Natural killer cell (primary cell): ENCODE results near the gene DEPDC1B. TPM values are rescaled to one million over a fixed set of nuclear protein-coding genes. Genes with fewer than 3 reads are reported as not detected.

Experiments
- ATAC-seq, 3 donors: fragments of 150-1000 bp in 2 of 3; fragments of 200-7000 bp in 1 of 3; cut with Tn5 transposase; 1 replicate in 1 of 3; 2 replicates in 2 of 3; pipeline ENCODE4 v1.10.0; 2021; ENCODE audit warnings: mild to moderate bottlenecking in 2 of 3, moderate library complexity in 2 of 3
- DNase-seq, 2 donors: peaks; one replicate each; pipeline versions ENCODE4 v3.0.0 to v3.0.0-alpha.2; 2013 to 2021; ENCODE audit warnings: mixed read lengths in 1 of 2
- H3K27ac ChIP-seq: one replicate; pipeline ENCODE4 v1.5.1; 2013; ENCODE audit warnings: mild to moderate bottlenecking, low read length
- H3K27me3 ChIP-seq: one replicate; pipeline ENCODE4 v1.6.1; 2013; ENCODE audit warnings: low read length; ENCODE audit not compliant: control insufficient read depth, insufficient read depth
- H3K36me3 ChIP-seq: one replicate; pipeline ENCODE4 v1.6.1; 2013; ENCODE audit warnings: low read length; ENCODE audit not compliant: control insufficient read depth, insufficient read depth
- H3K4me1 ChIP-seq: one replicate; pipeline ENCODE4 v1.6.1; 2013; ENCODE audit warnings: low read length; ENCODE audit not compliant: control insufficient read depth, insufficient read depth
- H3K4me3 ChIP-seq: one replicate; pipeline ENCODE4 v1.5.1; 2013; ENCODE audit warnings: low read length
- H3K9me3 ChIP-seq: one replicate; pipeline ENCODE4 v1.6.1; 2013; ENCODE audit warnings: low read length; ENCODE audit not compliant: control insufficient read depth, insufficient read depth
- H3K27ac Mint-ChIP-seq, 2 donors: one replicate each; pipeline ENCODE4 v1.8.0; 2022; ENCODE audit warnings: mild to moderate bottlenecking in 2 of 2, mixed read lengths in 2 of 2, moderate library complexity in 1 of 2
- H3K27me3 Mint-ChIP-seq, 2 donors: one replicate each; pipeline ENCODE4 v1.8.0; 2022; ENCODE audit warnings: low read depth in 2 of 2, mixed read lengths in 2 of 2
- H3K36me3 Mint-ChIP-seq: one replicate; pipeline ENCODE4 v1.8.0; 2022; ENCODE audit warnings: mixed read lengths
- H3K4me1 Mint-ChIP-seq, 2 donors: one replicate each; pipeline ENCODE4 v1.8.0; 2022; ENCODE audit warnings: mixed read lengths in 2 of 2
- H3K4me3 Mint-ChIP-seq: one replicate; pipeline ENCODE4 v1.8.0; 2022; ENCODE audit warnings: mild to moderate bottlenecking, moderate library complexity, mixed read lengths
- H3K9me3 Mint-ChIP-seq, 2 donors: one replicate each; pipeline ENCODE4 v1.8.0; 2022; ENCODE audit warnings: mixed read lengths in 2 of 2
- WGBS: methylation state at CpG from one replicate; pipeline ENCODE4 v1.1.7; 2013; ENCODE audit warnings: missing lambda C conversion rate; ENCODE audit not compliant: insufficient coverage; 5-methylcytosine and 5-hydroxymethylcytosine counted together
- intact Hi-C: fragments of 100-400 bp; cut with micrococcal nuclease; formaldehyde crosslinking; loops from one replicate; pipeline ENCODE4 v1.14.2; 2022
- total RNA-seq, 4 donors: library from RNA; stranded (reverse); fragments of 120-200 nt in 1 of 4; gene quantifications; one replicate each; pipeline versions ENCODE4 v1.2.3 to v1.2.4, GENCODE V29; 2013 to 2022
- TF ChIP-seq, protein P1 (sequence below): fragments of 200-600 bp; IDR thresholded peaks from one replicate; pipeline ENCODE4 v1.8.0; 2022; ENCODE audit warnings: antibody characterized with exemption

DEPDC1B gene
- total RNA-seq, 3 donors from 2014 or later (not counting 1 experiment from before 2014, with no cell fraction given), result 1.2 to 1.3 (median 1.2) TPM

DNA sequence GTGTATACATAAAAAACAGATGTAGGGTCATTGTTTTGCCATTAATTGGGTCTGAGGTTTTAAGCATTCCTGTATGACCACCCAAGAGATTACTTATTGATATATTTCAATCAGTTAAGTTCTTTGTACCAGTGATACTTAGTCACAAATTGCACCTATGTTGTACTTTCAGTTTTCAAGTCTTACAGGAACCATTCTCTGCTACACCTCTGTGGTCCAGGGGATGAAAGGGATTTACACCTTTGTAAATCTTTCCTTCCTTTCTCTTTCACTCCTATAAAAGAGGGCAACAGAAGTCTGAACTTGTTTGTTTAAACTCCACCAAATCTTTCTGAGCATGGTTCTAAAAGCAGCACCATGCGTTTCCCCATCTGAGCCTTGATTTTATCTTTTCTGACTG is 86.1 kb downstream of the DEPDC1B start:
- Histone ChIP-seq H3K27ac (no peak overlapping the region), H3K27me3 (no peaks in the 10 kb centered on the region), H3K36me3 (no peaks in the 10 kb centered on the region), H3K4me1 (no peaks in the 10 kb centered on the region), H3K9me3 (no peaks in the 10 kb centered on the region), H3K4me3 (no peak overlapping the region)
- no peak for DNase-seq
- Mint-ChIP-seq H3K9me3 (peaks cover 6 to 7% of the 10 kb centered on the region in 2 donors), H3K4me3 (no peak overlapping the region), H3K27me3 (no peaks in the 10 kb centered on the region), H3K36me3 (no peaks in the 10 kb centered on the region), H3K4me1 (no peaks in the 10 kb centered on the region), H3K27ac (no peak overlapping the region)
- TF ChIP-seq, protein P1, sequence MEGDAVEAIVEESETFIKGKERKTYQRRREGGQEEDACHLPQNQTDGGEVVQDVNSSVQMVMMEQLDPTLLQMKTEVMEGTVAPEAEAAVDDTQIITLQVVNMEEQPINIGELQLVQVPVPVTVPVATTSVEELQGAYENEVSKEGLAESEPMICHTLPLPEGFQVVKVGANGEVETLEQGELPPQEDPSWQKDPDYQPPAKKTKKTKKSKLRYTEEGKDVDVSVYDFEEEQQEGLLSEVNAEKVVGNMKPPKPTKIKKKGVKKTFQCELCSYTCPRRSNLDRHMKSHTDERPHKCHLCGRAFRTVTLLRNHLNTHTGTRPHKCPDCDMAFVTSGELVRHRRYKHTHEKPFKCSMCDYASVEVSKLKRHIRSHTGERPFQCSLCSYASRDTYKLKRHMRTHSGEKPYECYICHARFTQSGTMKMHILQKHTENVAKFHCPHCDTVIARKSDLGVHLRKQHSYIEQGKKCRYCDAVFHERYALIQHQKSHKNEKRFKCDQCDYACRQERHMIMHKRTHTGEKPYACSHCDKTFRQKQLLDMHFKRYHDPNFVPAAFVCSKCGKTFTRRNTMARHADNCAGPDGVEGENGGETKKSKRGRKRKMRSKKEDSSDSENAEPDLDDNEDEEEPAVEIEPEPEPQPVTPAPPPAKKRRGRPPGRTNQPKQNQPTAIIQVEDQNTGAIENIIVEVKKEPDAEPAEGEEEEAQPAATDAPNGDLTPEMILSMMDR, result no peak
- 50% methylated on average over 1 of the region's 1 CpG for WGBS
- intact Hi-C loops, result no loop called here
- ATAC-seq, result no peak

GRCh38 chr5:60611099-60611740 is 88.7 kb downstream of the DEPDC1B start:
- DNase-seq, result no peak
- H3K4me3 ChIP-seq, result no peak overlapping the region
- intact Hi-C loops, result no loop called here
- no peaks in the 10 kb centered on the region for H3K27me3 Mint-ChIP-seq
- peaks cover 1 to 3% of the 10 kb centered on the region in 2 donors for H3K9me3 Mint-ChIP-seq
- ATAC-seq, result no peak
- no peaks in the 10 kb centered on the region for H3K36me3 Mint-ChIP-seq
- no peaks in the 10 kb centered on the region for H3K4me1 Mint-ChIP-seq
- no peaks in the 10 kb centered on the region for H3K9me3 ChIP-seq
- no peak overlapping the region for H3K4me3 Mint-ChIP-seq
- no peaks in the 10 kb centered on the region for H3K4me1 ChIP-seq
- no peak overlapping the region for H3K27ac ChIP-seq
- TF ChIP-seq, protein P1, result no peak
- H3K36me3 ChIP-seq, result no peaks in the 10 kb centered on the region
- no peaks in the 10 kb centered on the region for H3K27me3 ChIP-seq
- H3K27ac Mint-ChIP-seq, result no peak overlapping the region

DNA sequence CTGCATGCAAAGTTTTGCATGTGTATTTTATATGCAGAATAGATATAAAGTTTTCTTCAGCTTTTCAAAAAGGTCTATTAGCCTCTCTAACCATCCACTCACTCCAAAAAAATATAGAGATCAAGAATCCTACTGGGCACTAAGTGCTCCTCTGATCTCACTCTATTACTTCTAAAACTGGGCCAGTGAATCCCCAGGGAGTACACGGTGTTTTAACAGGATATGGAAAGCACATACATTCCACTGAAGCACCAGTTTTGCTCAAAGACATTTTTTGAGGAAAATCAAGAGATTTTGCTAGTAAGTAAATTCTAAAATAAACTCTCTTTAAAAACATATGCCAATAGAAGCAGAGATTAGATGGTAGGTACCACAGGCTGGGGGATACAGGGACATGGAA is 95.2 kb downstream of the DEPDC1B start:
- H3K27me3 Mint-ChIP-seq, result no peaks in the 10 kb centered on the region
- H3K9me3 Mint-ChIP-seq, result peaks cover 0 to 2% of the 10 kb centered on the region in 2 donors

More for the DNA sequence above, 95.2 kb downstream of the DEPDC1B start:
- H3K27ac ChIP-seq, result no peak overlapping the region
- no peaks in the 10 kb centered on the region for H3K4me1 ChIP-seq
- DNase-seq (no peak), ATAC-seq (no peak)
- WGBS, result 63% methylated on average over 1 of the region's 1 CpG
- no peak overlapping the region for H3K4me3 ChIP-seq
- no peaks in the 10 kb centered on the region for H3K9me3 ChIP-seq
- no peaks in the 10 kb centered on the region for H3K36me3 ChIP-seq
- Mint-ChIP-seq H3K4me3 (no peak overlapping the region), H3K27ac (no peak overlapping the region), H3K36me3 (no peaks in the 10 kb centered on the region), H3K4me1 (no peaks in the 10 kb centered on the region)
- TF ChIP-seq, protein P1, result no peak
- intact Hi-C loops, result no loop called here
- no peaks in the 10 kb centered on the region for H3K27me3 ChIP-seq
